Measurements from ENCODE around the gene THSD8. TPM values are rescaled to one million over a fixed set of nuclear protein-coding genes. Genes with fewer than 3 reads are reported as not detected.

The THSD8 gene
- total RNA-seq (1 to 10 TPM in 1 of 2 donors, not detected in 1; 1.2 TPM), polyA plus RNA-seq (1 to 10 TPM in 1 of 2 donors, not detected in 1; 2.5 TPM)
- long read RNA-seq, donor 1 = 0 reads
- long read RNA-seq, donor 2 = 0 reads

DNA sequence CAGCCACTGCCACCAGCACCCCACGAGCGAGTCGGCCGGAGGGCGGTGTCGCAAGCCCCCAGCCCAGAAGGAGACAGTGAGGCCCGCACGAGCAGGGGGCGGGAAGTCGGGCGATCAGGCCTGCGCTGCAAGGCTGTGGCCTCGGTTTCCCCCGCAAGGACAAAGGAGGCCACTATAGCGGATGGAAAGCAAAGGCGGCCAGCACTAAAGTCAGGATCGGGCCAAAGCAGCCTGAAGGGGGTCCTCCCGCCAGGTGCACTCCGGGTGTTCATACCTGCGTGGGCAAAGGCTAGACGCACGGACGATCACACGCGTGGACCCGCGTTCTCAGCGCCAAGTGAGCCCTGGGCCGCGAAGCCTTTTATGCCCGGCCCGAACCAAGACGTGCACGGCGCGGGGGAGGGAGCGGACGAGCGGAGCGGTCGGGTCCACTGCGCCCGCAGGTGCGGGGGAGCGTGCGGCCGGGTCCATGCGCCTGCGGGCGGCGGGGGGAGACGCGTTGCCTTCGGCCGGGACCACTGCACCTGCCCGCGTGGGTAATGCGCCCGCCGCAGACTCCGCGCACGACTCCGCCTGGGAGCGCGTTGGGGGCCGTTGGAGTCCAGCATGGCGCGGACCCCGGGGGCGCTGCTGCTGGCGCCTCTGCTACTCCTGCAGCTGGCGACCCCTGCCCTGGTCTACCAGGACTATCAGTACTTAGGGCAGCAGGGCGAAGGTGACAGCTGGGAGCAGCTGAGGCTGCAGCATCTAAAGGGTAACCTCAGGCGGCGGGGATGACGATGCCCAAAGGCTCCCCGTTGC lies at the start of gene THSD8, which contains the start of gene PRDX2:
TSS of gene THSD8 (plus strand) at position 604 of the 801 bp plus-strand sequence. CDS start at position 607, 3 bp downstream.
TSS of gene PRDX2 (minus strand) at position 335 of the 801 bp plus-strand sequence. CDS start 539 bp downstream, outside the sequence.
- peak; percentile 86 to 92 for DNase-seq
- ATAC-seq (ENCODE audit: low FRiP score) = peak; percentile 84
- intact Hi-C loops (cut with DNase I) = loop anchor here in 1 of 2 donors (5.0 kb wide), 1 partner anchor 39 kb away; no protein-coding TSS in a partner anchor
- no peaks in the 10 kb centered on the region for H3K9me3 ChIP-seq (ENCODE audit: control insufficient read depth, low read length)
- H3K4me1 ChIP-seq (ENCODE audit: control insufficient read depth in 1 of 2, insufficient read depth in 2 of 2, low read length in 2 of 2) = no peaks in the 10 kb centered on the region
- peak within 1 kb of the TSS in 1 of 2 donors; percentile 16 for H3K27ac ChIP-seq (ENCODE audit: low read depth in 1 of 2, low read length in 2 of 2)
- WGBS, 2 donors = 0 to 1% methylated on average over 62 to 78 of the region's 78 CpGs
- H3K4me3 ChIP-seq (ENCODE audit: low read length in 2 of 2) = peak within 1 kb of the TSS; percentile 51 to 59
- H3K27me3 ChIP-seq (ENCODE audit: control insufficient read depth in 1 of 2, insufficient read depth in 2 of 2, low read length in 1 of 2) = no peaks in the 10 kb centered on the region
- H3K36me3 ChIP-seq (ENCODE audit: control insufficient read depth in 1 of 2, insufficient read depth in 2 of 2, low read length in 1 of 2) = no peaks in the 10 kb centered on the region

GRCh38 chr19:12754465-12755196 lies 47.2 kb upstream of the THSD8 start:
- H3K27me3 ChIP-seq (ENCODE audit: control insufficient read depth in 1 of 2, insufficient read depth in 2 of 2, low read length in 1 of 2) = no peaks in the 10 kb centered on the region
- H3K27ac ChIP-seq (ENCODE audit: low read depth in 1 of 2, low read length in 2 of 2) = no peak overlapping the region
- 67 to 68% methylated on average over 49 to 50 of the region's 50 CpGs for WGBS, 2 donors
- H3K4me1 ChIP-seq (ENCODE audit: control insufficient read depth in 1 of 2, insufficient read depth in 2 of 2, low read length in 2 of 2) = no peaks in the 10 kb centered on the region
- DNase-seq (no peak), ATAC-seq (ENCODE audit: low FRiP score) (no peak)
- no peaks in the 10 kb centered on the region for H3K9me3 ChIP-seq (ENCODE audit: control insufficient read depth, low read length)
- no peak overlapping the region for H3K4me3 ChIP-seq (ENCODE audit: low read length in 2 of 2)
- intact Hi-C loops (cut with DNase I) = no loop called here
- no peaks in the 10 kb centered on the region for H3K36me3 ChIP-seq (ENCODE audit: control insufficient read depth in 1 of 2, insufficient read depth in 2 of 2, low read length in 1 of 2)

- intact Hi-C loops (cut with DNase I) = no loop called here
- no peaks in the 10 kb centered on the region for H3K4me1 ChIP-seq (ENCODE audit: control insufficient read depth in 1 of 2, insufficient read depth in 2 of 2, low read length in 2 of 2)
- no peak for DNase-seq
- ATAC-seq (ENCODE audit: low FRiP score) = no peak
- H3K27ac ChIP-seq (ENCODE audit: low read depth in 1 of 2, low read length in 2 of 2) = no peak overlapping the region
- 88% methylated on average over 19 of the region's 19 CpGs for WGBS, 2 donors
- H3K9me3 ChIP-seq (ENCODE audit: control insufficient read depth, low read length) = no peaks in the 10 kb centered on the region
- H3K4me3 ChIP-seq (ENCODE audit: low read length in 2 of 2) = no peak overlapping the region
- no peaks in the 10 kb centered on the region for H3K36me3 ChIP-seq (ENCODE audit: control insufficient read depth in 1 of 2, insufficient read depth in 2 of 2, low read length in 1 of 2)
- H3K27me3 ChIP-seq (ENCODE audit: control insufficient read depth in 1 of 2, insufficient read depth in 2 of 2, low read length in 1 of 2) = no peaks in the 10 kb centered on the region
Observed at GRCh38 chr19:12756150-12756883, 45.6 kb upstream of the THSD8 start.

DNA sequence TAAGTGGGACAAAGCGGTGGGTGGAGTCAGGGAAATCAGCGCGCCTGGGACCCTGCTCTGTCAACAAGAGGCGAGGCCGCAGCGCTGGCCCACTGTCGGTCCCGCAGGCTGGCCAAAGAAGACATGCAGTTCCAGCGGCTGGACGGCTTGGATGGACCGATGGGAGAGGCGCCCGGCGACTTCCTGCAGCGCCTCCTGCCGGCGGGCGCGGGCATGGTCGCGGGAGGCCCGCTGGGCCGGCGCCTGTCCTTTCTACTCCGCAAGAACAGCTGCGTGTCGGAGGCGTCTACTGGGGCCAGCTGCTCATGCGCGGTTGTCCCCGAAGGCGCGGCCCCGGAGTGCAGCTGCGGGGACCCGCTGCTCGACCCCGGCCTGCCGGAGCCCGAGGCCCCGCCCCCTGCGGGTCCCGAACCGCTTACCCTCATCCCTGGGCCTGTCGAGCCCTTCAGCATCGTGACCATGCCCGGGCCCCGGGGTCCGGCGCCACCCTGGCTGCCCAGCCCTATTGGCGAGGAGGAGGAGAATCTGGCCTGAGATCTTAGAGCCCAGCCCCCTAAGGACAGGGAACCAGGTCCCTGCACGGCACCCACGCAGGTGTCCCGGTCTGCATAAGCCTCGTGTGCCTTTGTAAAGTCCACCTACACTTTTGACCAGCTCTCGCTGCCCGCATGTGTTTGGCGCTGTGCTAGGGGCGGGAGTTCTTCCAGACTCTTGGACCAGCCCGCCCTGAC lies 44.2 kb upstream of the THSD8 start:
- Histone ChIP-seq H3K9me3 (ENCODE audit: control insufficient read depth, low read length) (no peaks in the 10 kb centered on the region), H3K4me1 (ENCODE audit: control insufficient read depth in 1 of 2, insufficient read depth in 2 of 2, low read length in 2 of 2) (no peaks in the 10 kb centered on the region), H3K36me3 (ENCODE audit: control insufficient read depth in 1 of 2, insufficient read depth in 2 of 2, low read length in 1 of 2) (no peaks in the 10 kb centered on the region), H3K27me3 (ENCODE audit: control insufficient read depth in 1 of 2, insufficient read depth in 2 of 2, low read length in 1 of 2) (no peaks in the 10 kb centered on the region), H3K27ac (ENCODE audit: low read depth in 1 of 2, low read length in 2 of 2) (no peak overlapping the region), H3K4me3 (ENCODE audit: low read length in 2 of 2) (no peak overlapping the region)
- WGBS, 2 donors = 3% methylated on average over 50 to 60 of the region's 60 CpGs
- DNase-seq (peak; percentile 83 to 91), ATAC-seq (ENCODE audit: low FRiP score) (peak; percentile 84)
- intact Hi-C loops (cut with DNase I) = no loop called here

GRCh38 chr19:12759686-12760085 lies 42.2 kb upstream of the THSD8 start:
- WGBS, 2 donors = 84 to 92% methylated on average over 6 of the region's 6 CpGs
- intact Hi-C loops (cut with DNase I) = loop anchor here (1.0 to 5.0 kb wide), 3 partner anchors 38 to 88 kb away; partner anchors contain the start of genes PRDX2 (in 1 of the 2) and THSD8 (in 1 of the 2)
- no peak overlapping the region for H3K4me3 ChIP-seq (ENCODE audit: low read length in 2 of 2)

GRCh38 chr19:12763100-12763499 lies 38.8 kb upstream of the THSD8 start:
- no peaks in the 10 kb centered on the region for H3K4me1 ChIP-seq (ENCODE audit: control insufficient read depth in 1 of 2, insufficient read depth in 2 of 2, low read length in 2 of 2)
- H3K27ac ChIP-seq (ENCODE audit: low read depth in 1 of 2, low read length in 2 of 2) = no peak overlapping the region
- H3K4me3 ChIP-seq (ENCODE audit: low read length in 2 of 2) = no peak overlapping the region
- DNase-seq (no peak), ATAC-seq (ENCODE audit: low FRiP score) (no peak)
- peaks cover 0 to 2% of the 10 kb centered on the region in 2 donors for H3K36me3 ChIP-seq (ENCODE audit: control insufficient read depth in 1 of 2, insufficient read depth in 2 of 2, low read length in 1 of 2)
- 73 to 86% methylated on average over 11 of the region's 11 CpGs for WGBS, 2 donors
- intact Hi-C loops (cut with DNase I) = loop anchor here (5.0 kb wide), 2 partner anchors 34 to 39 kb away; partner anchors contain the start of genes PRDX2 (in 1 of the 2) and THSD8 (in 1 of the 2)
- H3K9me3 ChIP-seq (ENCODE audit: control insufficient read depth, low read length) = no peaks in the 10 kb centered on the region
- H3K27me3 ChIP-seq (ENCODE audit: control insufficient read depth in 1 of 2, insufficient read depth in 2 of 2, low read length in 1 of 2) = no peaks in the 10 kb centered on the region

More at GRCh38 chr19:12759686-12760085, 42.2 kb upstream of the THSD8 start:
- DNase-seq = no peak
- no peak for ATAC-seq (ENCODE audit: low FRiP score)
- Histone ChIP-seq H3K9me3 (ENCODE audit: control insufficient read depth, low read length) (no peaks in the 10 kb centered on the region), H3K27me3 (ENCODE audit: control insufficient read depth in 1 of 2, insufficient read depth in 2 of 2, low read length in 1 of 2) (no peaks in the 10 kb centered on the region), H3K4me1 (ENCODE audit: control insufficient read depth in 1 of 2, insufficient read depth in 2 of 2, low read length in 2 of 2) (no peaks in the 10 kb centered on the region), H3K36me3 (ENCODE audit: control insufficient read depth in 1 of 2, insufficient read depth in 2 of 2, low read length in 1 of 2) (peaks cover 0 to 2% of the 10 kb centered on the region in 2 donors), H3K27ac (ENCODE audit: low read depth in 1 of 2, low read length in 2 of 2) (no peak overlapping the region)

GRCh38 chr19:12764698-12765097 lies 37.2 kb upstream of the THSD8 start:
- H3K27me3 ChIP-seq (ENCODE audit: control insufficient read depth in 1 of 2, insufficient read depth in 2 of 2, low read length in 1 of 2) = no peaks in the 10 kb centered on the region
- peaks cover 0 to 2% of the 10 kb centered on the region in 2 donors for H3K36me3 ChIP-seq (ENCODE audit: control insufficient read depth in 1 of 2, insufficient read depth in 2 of 2, low read length in 1 of 2)
- DNase-seq (no peak), ATAC-seq (ENCODE audit: low FRiP score) (no peak)
- no peaks in the 10 kb centered on the region for H3K4me1 ChIP-seq (ENCODE audit: control insufficient read depth in 1 of 2, insufficient read depth in 2 of 2, low read length in 2 of 2)
- intact Hi-C loops (cut with DNase I) = loop anchor here (2.0 to 5.0 kb wide), 3 partner anchors 33 to 82 kb away; partner anchors contain the start of genes PRDX2 (in 1 of the 2) and THSD8 (in 1 of the 2)
- no peak overlapping the region for H3K4me3 ChIP-seq (ENCODE audit: low read length in 2 of 2)
- H3K27ac ChIP-seq (ENCODE audit: low read depth in 1 of 2, low read length in 2 of 2) = no peak overlapping the region
- no peaks in the 10 kb centered on the region for H3K9me3 ChIP-seq (ENCODE audit: control insufficient read depth, low read length)
- 96 to 97% methylated on average over 16 of the region's 16 CpGs for WGBS, 2 donors
